WTC11 (cell line): ENCODE results near the gene DNAH17. TPM values are rescaled to one million over a fixed set of nuclear protein-coding genes. Genes with fewer than 3 reads are reported as not detected.
A peak's percentile ranks its signal among the peaks of the same experiment; 100 is the strongest.

Experiments
- ATAC-seq: fragments of 200-7000 bp; cut with Tn5 transposase; 2 replicates; pipeline ENCODE4 v1.10.0; 2021; ENCODE audit warnings: mild to moderate bottlenecking, moderate library complexity
- CTCF ChIA-PET: fragments of 300-600 bp; sonication (Branson Sonifier 250); formaldehyde crosslinking; loops from one replicate; lab custom pipeline; 2021; ENCODE audit warnings: antibody characterized with exemption; lab: Charles Lee
- POLR2A ChIA-PET: fragments of 350-600 bp; sonication (Branson Sonifier 250); formaldehyde crosslinking; loops from one replicate; lab custom pipeline; 2021; ENCODE audit warnings: antibody characterized with exemption; lab: Charles Lee
- DNase-seq: peaks from one replicate; pipeline ENCODE4 v3.0.0; 2021; ENCODE audit warnings: low spot score
- H3K27ac Mint-ChIP-seq: 2 replicates; pipeline ENCODE4 v1.8.0; 2021; ENCODE audit warnings: mixed read lengths
- H3K27me3 Mint-ChIP-seq: 2 replicates; pipeline ENCODE4 v1.8.0; 2021; ENCODE audit warnings: low read depth, mild to moderate bottlenecking, moderate library complexity, mixed read lengths
- H3K36me3 Mint-ChIP-seq: 2 replicates; pipeline ENCODE4 v1.8.0; 2021; ENCODE audit warnings: mixed read lengths
- H3K4me1 Mint-ChIP-seq: 2 replicates; pipeline ENCODE4 v1.8.0; 2022; ENCODE audit warnings: mixed read lengths
- H3K4me3 Mint-ChIP-seq: 2 replicates; pipeline ENCODE4 v1.8.0; 2021; ENCODE audit warnings: mild to moderate bottlenecking, moderate library complexity, mixed read lengths
- H3K9me3 Mint-ChIP-seq: 2 replicates; pipeline ENCODE4 v1.8.0; 2021; ENCODE audit warnings: mixed read lengths
- GRHL2 ChIP-seq: fragments of 250-450 bp; sonication (Bioruptor Pico); IDR thresholded peaks from 2 replicates; pipeline ENCODE4 v1.8.0; 2022; ENCODE audit warnings: mild to moderate bottlenecking, moderate library complexity; ENCODE audit not compliant: insufficient replicate concordance, severe bottlenecking
- NR2C2 ChIP-seq: sonication (generic); formaldehyde crosslinking; IDR thresholded peaks from 2 replicates; pipeline ENCODE4 v1.8.0; 2022; ENCODE audit warnings: mild to moderate bottlenecking, missing genetic modification reagents
- PRRX2 ChIP-seq: fragments of 250-450 bp; sonication (Bioruptor Pico); IDR thresholded peaks from 2 replicates; pipeline ENCODE4 v1.8.0; 2021; ENCODE audit warnings: mild to moderate bottlenecking
- RORB ChIP-seq: fragments of 250-450 bp; sonication (Bioruptor Pico); IDR thresholded peaks from 2 replicates; pipeline ENCODE4 v1.9.0; 2021; ENCODE audit warnings: mild to moderate bottlenecking
- TEAD4 ChIP-seq: sonication (generic); formaldehyde crosslinking; IDR thresholded peaks from 2 replicates; pipeline ENCODE4 v1.8.0; 2022; ENCODE audit warnings: mild to moderate bottlenecking, missing genetic modification reagents
- TP53 ChIP-seq: sonication (generic); formaldehyde crosslinking; IDR thresholded peaks from 2 replicates; pipeline ENCODE4 v1.8.1; 2023; ENCODE audit warnings: mild to moderate bottlenecking, missing genetic modification reagents
- ZBTB21 ChIP-seq: sonication (generic); formaldehyde crosslinking; IDR thresholded peaks from 2 replicates; pipeline ENCODE4 v1.8.1; 2023; ENCODE audit warnings: mild to moderate bottlenecking, missing genetic modification reagents, borderline replicate concordance
- total RNA-seq: library from RNA; stranded (reverse); gene quantifications from 3 replicates; pipeline ENCODE4 v1.2.3, GENCODE V29; 2021
- TF ChIP-seq, protein P1 (sequence below): sonication (generic); formaldehyde crosslinking; IDR thresholded peaks from 2 replicates; pipeline ENCODE4 v1.8.1; 2023; ENCODE audit warnings: mild to moderate bottlenecking, missing genetic modification reagents, moderate library complexity
- TF ChIP-seq, protein P2 (sequence below): sonication (generic); formaldehyde crosslinking; IDR thresholded peaks from 2 replicates; pipeline ENCODE4 v1.8.0; 2022; ENCODE audit warnings: missing genetic modification reagents
- TF ChIP-seq, protein P3 (sequence below): sonication (generic); formaldehyde crosslinking; IDR thresholded peaks from 2 replicates; pipeline ENCODE4 v1.8.0; 2023; ENCODE audit warnings: missing genetic modification reagents
- TF ChIP-seq, protein P4 (sequence below): sonication (generic); formaldehyde crosslinking; IDR thresholded peaks from 2 replicates; pipeline ENCODE4 v1.8.1; 2022; ENCODE audit warnings: low read depth, missing genetic modification reagents, borderline replicate concordance
- TF ChIP-seq, protein P5 (sequence below): sonication (generic); formaldehyde crosslinking; IDR thresholded peaks from 2 replicates; pipeline ENCODE4 v1.8.1; 2022; ENCODE audit warnings: mild to moderate bottlenecking, moderate library complexity, missing genetic modification reagents
- TF ChIP-seq, protein P6 (sequence below): sonication (generic); formaldehyde crosslinking; IDR thresholded peaks from 2 replicates; pipeline ENCODE4 v1.8.1; 2022; ENCODE audit warnings: mild to moderate bottlenecking, missing genetic modification reagents, moderate library complexity, borderline replicate concordance
- TF ChIP-seq, protein P7 (sequence below): sonication (generic); formaldehyde crosslinking; IDR thresholded peaks from 2 replicates; pipeline ENCODE4 v1.8.1; 2023; ENCODE audit warnings: mild to moderate bottlenecking, moderate library complexity, missing genetic modification reagents

DNAH17 gene
- total RNA-seq, 1 experiment from 2014 or later = 0.87 TPM

DNA sequence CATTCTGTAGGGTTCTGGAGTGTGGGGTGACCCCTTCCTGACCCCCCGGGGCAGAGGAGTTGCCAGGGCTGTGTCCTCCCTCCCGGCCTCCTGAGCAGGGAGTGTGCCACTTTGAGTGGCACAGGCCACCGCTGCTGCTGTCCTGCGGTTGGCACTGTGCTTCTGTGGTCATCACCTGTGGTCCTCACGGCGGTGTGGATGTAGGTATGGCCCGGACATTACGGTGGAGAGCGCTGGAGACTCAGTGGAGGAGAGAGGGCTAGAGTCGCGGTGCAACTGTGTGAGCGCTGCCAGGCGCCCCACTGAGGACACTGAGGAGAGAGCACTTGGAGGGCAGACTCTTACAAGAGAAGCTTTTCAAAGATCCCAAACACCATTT, 159.7 kb downstream of the DNAH17 start:
- ChIA-PET CTCF (interaction anchor here (0.6 to 5.1 kb wide), 8 partner anchors 11 to 170 kb away, joined by 3 to 31 read pairs (median 3); no protein-coding TSS in a partner anchor), POLR2A (interaction anchor here (1.8 kb wide), 1 partner anchor 57 kb away, joined by 5 read pairs; no protein-coding TSS in a partner anchor)
- no peak for DNase-seq
- Mint-ChIP-seq H3K27me3 (no peaks in the 10 kb centered on the region), H3K4me3 (no peak overlapping the region), H3K4me1 (peaks cover 17% of the 10 kb centered on the region), H3K36me3 (peaks cover 27% of the 10 kb centered on the region), H3K27ac (peak overlapping the region; percentile 41; the same call in 1 of the 2 replicates), H3K9me3 (no peaks in the 10 kb centered on the region)
- no peak for TF ChIP-seq ZBTB21 (CRISPR knock-in tag)
- TF ChIP-seq RORB (CRISPR knock-in tag) = no peak
- TF ChIP-seq, protein P1, sequence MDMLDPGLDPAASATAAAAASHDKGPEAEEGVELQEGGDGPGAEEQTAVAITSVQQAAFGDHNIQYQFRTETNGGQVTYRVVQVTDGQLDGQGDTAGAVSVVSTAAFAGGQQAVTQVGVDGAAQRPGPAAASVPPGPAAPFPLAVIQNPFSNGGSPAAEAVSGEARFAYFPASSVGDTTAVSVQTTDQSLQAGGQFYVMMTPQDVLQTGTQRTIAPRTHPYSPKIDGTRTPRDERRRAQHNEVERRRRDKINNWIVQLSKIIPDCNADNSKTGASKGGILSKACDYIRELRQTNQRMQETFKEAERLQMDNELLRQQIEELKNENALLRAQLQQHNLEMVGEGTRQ = no peak
- TF ChIP-seq PRRX2 = no peak
- TF ChIP-seq, protein P2, sequence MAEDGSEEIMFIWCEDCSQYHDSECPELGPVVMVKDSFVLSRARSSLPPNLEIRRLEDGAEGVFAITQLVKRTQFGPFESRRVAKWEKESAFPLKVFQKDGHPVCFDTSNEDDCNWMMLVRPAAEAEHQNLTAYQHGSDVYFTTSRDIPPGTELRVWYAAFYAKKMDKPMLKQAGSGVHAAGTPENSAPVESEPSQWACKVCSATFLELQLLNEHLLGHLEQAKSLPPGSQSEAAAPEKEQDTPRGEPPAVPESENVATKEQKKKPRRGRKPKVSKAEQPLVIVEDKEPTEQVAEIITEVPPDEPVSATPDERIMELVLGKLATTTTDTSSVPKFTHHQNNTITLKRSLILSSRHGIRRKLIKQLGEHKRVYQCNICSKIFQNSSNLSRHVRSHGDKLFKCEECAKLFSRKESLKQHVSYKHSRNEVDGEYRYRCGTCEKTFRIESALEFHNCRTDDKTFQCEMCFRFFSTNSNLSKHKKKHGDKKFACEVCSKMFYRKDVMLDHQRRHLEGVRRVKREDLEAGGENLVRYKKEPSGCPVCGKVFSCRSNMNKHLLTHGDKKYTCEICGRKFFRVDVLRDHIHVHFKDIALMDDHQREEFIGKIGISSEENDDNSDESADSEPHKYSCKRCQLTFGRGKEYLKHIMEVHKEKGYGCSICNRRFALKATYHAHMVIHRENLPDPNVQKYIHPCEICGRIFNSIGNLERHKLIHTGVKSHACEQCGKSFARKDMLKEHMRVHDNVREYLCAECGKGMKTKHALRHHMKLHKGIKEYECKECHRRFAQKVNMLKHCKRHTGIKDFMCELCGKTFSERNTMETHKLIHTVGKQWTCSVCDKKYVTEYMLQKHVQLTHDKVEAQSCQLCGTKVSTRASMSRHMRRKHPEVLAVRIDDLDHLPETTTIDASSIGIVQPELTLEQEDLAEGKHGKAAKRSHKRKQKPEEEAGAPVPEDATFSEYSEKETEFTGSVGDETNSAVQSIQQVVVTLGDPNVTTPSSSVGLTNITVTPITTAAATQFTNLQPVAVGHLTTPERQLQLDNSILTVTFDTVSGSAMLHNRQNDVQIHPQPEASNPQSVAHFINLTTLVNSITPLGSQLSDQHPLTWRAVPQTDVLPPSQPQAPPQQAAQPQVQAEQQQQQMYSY (CRISPR knock-in tag) = no peak
- TF ChIP-seq TEAD4 = no peak
- no peak for TF ChIP-seq NR2C2 (CRISPR knock-in tag)
- TF ChIP-seq, protein P3, sequence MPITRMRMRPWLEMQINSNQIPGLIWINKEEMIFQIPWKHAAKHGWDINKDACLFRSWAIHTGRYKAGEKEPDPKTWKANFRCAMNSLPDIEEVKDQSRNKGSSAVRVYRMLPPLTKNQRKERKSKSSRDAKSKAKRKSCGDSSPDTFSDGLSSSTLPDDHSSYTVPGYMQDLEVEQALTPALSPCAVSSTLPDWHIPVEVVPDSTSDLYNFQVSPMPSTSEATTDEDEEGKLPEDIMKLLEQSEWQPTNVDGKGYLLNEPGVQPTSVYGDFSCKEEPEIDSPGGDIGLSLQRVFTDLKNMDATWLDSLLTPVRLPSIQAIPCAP (CRISPR knock-in tag) = no peak
- TF ChIP-seq, protein P4, sequence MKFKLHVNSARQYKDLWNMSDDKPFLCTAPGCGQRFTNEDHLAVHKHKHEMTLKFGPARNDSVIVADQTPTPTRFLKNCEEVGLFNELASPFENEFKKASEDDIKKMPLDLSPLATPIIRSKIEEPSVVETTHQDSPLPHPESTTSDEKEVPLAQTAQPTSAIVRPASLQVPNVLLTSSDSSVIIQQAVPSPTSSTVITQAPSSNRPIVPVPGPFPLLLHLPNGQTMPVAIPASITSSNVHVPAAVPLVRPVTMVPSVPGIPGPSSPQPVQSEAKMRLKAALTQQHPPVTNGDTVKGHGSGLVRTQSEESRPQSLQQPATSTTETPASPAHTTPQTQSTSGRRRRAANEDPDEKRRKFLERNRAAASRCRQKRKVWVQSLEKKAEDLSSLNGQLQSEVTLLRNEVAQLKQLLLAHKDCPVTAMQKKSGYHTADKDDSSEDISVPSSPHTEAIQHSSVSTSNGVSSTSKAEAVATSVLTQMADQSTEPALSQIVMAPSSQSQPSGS (CRISPR knock-in tag) = no peak
- TF ChIP-seq GRHL2 (CRISPR knock-in tag) = no peak
- no peak for TF ChIP-seq TP53 (CRISPR knock-in tag)
- no peak for ATAC-seq

DNA sequence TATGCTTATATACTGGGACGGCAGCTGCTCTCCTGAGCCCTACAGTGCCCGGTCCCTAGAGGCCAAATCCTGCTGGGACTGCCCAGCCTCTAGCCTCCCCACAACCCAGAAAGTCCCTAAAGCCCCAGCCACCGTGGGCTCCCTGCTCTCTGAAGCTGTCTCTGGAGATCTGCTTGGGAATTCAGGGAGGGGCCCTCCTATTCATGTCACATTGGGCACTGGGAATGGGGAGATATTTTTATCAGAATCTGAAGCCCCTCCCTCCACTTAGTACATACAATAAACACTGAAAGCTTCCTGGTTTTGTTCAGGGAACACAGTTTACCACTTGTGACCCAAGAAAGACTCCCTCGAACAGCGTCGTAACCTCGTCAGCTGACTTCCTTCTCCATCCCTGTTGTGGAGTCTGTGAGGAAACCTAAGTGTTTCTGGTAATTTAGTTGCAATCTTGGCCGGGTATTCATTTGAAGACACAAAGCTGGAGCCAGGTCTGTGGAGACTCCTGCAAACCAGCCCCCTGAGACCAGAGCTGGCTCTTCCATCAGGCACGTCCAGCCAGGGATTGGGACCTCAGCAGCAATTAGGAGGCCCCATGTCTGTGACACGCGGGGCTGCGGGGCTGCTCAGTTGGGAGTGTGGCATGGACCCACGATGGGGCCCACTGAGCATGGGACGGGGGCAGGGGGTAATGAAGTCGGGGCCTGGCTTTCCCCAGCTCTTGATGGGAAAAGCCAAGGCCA, 160.2 kb downstream of the DNAH17 start:
- H3K9me3 Mint-ChIP-seq = no peaks in the 10 kb centered on the region
- H3K4me3 Mint-ChIP-seq = no peak overlapping the region
- DNase-seq (no peak), ATAC-seq (no peak)
- peaks cover 25% of the 10 kb centered on the region for H3K36me3 Mint-ChIP-seq
- ChIA-PET CTCF (interaction anchor here (0.6 to 5.1 kb wide), 6 partner anchors 34 to 170 kb away, joined by 3 to 31 read pairs (median 4); no protein-coding TSS in a partner anchor), POLR2A (interaction anchor here (1.8 kb wide), 1 partner anchor 56 kb away, joined by 5 read pairs; no protein-coding TSS in a partner anchor)
- peak overlapping the region; percentile 41 for H3K27ac Mint-ChIP-seq
- no peaks in the 10 kb centered on the region for H3K27me3 Mint-ChIP-seq
- peaks cover 12% of the 10 kb centered on the region for H3K4me1 Mint-ChIP-seq
- TF ChIP-seq, protein P5, sequence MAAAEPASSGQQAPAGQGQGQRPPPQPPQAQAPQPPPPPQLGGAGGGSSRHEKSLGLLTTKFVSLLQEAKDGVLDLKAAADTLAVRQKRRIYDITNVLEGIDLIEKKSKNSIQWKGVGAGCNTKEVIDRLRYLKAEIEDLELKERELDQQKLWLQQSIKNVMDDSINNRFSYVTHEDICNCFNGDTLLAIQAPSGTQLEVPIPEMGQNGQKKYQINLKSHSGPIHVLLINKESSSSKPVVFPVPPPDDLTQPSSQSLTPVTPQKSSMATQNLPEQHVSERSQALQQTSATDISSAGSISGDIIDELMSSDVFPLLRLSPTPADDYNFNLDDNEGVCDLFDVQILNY (CRISPR knock-in tag) = no peak
- TF ChIP-seq, protein P6, sequence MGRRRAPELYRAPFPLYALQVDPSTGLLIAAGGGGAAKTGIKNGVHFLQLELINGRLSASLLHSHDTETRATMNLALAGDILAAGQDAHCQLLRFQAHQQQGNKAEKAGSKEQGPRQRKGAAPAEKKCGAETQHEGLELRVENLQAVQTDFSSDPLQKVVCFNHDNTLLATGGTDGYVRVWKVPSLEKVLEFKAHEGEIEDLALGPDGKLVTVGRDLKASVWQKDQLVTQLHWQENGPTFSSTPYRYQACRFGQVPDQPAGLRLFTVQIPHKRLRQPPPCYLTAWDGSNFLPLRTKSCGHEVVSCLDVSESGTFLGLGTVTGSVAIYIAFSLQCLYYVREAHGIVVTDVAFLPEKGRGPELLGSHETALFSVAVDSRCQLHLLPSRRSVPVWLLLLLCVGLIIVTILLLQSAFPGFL = no peak
- TF ChIP-seq, protein P7, sequence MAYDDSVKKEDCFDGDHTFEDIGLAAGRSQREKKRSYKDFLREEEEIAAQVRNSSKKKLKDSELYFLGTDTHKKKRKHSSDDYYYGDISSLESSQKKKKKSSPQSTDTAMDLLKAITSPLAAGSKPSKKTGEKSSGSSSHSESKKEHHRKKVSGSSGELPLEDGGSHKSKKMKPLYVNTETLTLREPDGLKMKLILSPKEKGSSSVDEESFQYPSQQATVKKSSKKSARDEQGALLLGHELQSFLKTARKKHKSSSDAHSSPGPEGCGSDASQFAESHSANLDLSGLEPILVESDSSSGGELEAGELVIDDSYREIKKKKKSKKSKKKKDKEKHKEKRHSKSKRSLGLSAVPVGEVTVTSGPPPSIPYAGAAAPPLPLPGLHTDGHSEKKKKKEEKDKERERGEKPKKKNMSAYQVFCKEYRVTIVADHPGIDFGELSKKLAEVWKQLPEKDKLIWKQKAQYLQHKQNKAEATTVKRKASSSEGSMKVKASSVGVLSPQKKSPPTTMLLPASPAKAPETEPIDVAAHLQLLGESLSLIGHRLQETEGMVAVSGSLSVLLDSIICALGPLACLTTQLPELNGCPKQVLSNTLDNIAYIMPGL (CRISPR knock-in tag) = no peak
